Fibroblast of gingiva (primary cell): ENCODE results near the gene APEH.
"Not testable (repeated sequence)": the region's sequence is repeated elsewhere in the genome, so short reads cannot be mapped to it uniquely, and the experiment has no call there.

Experiments used
- DNase-seq: peaks from one replicate; pipeline ENCODE4 v3.0.0-alpha.2; 2011; ENCODE audit warnings: low read depth

Gene APEH

DNA sequence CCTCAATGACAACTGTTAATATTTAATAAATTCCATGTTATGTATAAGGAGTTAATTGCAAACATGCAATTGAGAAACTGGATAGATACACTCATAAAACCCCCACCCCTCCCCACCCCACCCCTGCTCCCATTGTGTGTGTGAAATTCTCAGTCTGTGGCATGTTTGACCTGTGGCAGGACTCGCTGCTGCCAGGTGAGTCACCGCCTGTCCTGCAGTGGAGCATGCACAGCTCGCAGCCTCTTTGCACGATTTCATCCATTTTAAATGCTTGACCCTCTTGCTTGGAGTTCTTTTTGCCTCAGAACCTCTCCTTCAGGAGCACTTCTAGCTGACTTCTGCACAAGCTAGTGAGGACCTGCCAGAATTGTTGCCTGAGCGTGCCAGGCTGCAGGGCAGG is 5.3 kb upstream of the APEH start:
- DNase-seq = no peak

DNA sequence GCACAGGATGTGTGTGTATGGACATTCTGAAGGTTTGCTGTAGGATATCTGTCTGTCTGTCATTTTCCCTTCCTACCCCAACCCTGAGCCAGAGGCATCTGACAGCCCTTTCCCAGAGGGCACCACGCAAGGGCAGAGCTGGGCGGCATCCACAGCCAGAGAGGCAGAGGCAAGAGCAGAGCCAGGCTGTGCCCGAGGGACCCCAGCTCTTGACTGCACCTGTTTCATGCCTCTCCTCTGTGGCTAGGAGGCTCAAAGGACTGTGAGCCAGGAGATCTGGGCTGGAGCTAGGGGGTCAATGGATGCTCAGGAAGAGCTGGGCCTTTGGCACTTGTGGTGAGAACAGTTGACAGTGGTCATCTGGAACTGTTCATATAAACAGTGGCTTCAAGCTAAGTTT is 4.8 kb upstream of the APEH start:
- DNase-seq = no peak

DNA sequence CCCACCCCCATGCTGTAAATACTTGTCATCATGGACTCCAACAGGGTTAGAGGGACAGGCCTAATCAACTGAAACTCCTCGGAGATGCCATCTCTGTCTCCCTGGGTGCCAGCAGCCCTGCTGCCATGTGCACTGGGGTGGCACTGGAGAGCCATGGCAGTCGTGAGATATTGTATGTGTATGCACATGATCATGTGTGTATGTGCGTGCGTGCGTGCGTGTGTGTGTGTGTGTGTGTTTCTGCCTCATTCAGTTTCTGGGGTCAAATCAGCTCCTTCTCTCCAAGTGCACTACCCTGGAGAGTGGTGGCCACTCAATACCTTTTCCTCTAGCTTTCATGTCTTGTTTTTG is 3.2 kb upstream of the APEH start:
- DNase-seq = no peak

DNA sequence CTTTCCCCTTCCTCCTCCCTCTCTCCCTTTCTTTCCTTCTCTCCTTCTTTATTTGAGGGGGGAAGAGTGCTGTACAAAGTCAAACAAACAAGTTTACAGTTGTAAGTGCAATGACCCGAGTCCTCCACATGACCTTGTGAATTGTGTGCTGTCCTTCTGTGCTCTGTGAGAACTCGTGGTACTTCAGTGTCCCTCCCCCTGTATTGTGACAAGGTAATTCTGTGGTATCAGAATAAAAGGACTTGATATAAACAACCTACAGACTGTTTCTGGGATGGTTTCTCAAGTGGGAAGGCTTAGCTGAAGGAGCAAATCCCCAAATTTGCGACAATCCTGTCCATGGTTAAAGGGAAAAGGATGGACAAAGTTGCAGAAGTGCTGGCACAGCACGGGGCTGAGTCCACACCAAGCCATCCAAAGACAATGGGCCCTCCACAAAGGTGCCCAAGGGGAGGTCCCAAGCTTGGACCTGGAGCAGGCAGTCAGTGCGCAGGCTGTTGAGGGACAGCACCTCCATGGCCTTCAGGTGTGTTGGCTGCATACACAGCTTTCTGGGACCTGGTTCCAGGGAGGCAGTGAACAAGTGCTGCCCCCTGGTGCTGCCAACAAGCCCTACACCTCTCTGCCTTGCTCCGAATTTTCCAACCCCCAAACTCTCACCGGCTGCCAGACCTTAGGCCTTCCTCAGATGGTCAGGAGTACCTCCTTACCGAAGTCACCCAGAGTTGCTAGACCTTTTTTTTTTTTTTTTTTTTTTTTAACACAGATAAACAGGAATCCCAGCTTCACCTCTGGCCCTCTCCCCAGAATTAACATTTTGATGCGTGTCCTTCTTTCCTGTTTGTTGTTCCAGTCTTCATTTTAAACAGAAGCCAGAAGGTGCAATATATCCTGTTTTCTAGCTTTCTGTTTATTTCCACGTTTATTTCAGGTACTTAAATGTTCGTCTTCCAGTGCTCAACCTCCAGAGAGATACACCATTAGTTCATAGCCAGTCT is 2.6 kb upstream of the APEH start:
- peak; percentile 30 for DNase-seq

DNA sequence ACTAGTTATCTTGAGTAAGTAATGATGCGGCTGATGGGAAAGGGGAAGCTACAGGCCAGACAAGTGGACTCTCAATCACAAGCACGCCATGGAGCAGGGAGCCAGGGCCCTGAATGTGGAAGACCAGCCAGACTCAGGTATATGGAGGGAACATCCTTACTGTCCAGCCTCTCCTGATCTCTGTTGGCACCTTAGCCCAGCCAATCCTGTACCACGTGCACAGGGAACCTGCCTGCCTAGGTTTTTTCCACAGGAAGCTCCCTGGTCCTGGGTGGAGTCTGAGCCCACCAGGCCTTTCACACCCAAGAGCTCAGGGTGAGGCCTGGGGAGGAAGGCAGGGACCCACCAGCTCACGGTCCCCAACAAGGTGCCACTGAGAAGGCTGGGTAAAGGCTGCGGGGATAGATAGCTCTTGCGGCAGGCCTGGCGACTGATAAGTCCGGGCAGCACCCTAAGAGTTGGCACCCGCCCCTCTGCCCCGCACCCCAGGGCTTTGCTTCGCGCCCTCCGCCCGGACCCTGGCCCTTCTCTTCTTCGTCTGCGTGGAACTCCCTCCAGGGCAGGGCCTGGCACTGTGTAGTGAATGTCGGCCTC is 933 bp upstream of the APEH start:
- DNase-seq = no peak

DNA sequence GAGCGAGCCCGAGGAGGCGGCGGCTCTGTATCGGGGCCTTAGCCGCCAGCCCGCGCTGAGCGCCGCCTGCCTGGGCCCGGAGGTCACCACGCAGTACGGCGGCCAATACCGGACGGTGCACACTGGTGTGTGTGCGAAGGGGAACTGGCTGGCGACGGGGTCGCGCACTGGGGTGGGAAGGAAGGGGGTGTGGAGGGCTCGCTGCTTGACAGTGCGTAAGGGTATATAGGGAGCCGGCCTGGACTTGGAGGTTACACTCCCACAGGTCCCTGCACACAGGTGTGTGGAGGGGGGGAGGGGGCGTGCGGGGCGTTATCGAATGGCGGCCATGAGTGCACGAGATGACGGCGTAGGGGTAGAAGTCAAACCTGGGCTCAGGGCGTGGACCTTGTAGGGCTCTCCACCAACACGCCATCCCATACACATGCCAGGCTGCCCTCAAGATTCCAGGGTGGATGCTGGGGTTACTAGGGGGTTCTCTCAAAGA is 389 bp downstream of the APEH start:
- DNase-seq = no peak

DNA sequence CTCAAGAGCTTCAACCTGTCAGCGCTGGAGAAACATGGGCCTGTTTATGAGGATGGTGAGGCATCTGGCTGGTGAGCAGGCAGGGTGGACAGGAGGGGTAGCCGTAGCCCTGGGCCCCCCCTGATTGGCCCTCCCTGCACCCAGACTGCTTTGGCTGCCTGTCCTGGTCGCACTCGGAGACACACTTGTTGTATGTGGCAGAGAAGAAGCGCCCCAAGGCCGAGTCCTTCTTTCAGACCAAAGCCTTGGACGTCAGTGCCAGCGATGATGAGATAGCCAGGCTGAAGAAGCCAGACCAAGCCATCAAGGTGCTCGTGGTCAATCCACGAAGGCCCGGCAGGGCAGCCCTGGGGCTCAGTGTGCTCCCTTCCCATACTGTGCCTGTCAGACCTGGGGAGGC is 1.8 kb downstream of the APEH start:
- no peak for DNase-seq

DNA sequence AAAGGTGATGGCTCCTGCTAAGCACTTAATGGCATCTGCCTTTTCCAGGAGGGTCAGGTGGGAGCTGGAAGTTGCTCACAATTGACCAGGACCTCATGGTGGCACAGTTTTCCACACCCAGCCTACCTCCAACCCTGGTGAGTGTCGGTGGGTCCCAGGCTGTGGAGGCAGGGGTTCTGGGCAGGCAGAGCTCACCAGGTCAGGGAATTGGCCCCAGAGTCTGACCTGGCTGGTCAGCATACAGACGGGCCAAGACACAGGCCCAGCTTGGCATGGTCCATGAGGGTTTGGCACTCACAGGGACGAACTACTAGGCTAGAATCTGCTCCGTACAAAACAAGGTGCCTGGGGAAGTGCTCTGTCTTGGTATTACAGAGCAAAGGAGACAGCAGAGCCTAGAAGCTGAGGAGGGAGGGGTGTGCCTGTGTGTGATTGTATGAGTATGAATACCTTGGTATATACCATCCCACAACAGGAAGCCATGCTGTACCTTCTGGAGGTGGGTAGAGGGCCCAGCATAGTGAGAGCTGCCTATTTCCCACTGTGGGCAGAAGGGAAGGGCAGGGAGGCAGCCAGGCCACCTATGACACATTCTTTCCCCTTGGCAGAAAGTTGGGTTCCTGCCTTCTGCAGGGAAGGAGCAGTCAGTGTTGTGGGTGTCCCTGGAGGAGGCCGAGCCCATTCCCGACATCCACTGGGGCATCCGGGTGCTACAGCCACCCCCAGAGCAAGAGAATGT is 6.5 kb downstream of the APEH start:
- no peak for DNase-seq

DNA sequence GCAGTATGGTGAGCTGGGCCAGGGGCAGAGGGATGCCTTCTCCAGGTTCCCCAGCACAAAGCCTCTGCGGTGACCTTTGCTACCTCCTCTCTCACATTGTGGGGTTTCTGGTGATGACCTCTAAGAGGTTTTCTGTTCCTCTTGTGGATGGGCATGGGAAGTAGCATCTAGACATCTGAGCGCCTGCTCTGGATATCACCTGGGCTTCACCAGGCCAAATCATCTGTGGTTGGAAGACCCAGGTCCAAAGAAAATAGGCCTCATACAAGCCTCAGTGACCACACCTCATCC is 7.0 kb downstream of the APEH start:
- DNase-seq = no peak

DNA sequence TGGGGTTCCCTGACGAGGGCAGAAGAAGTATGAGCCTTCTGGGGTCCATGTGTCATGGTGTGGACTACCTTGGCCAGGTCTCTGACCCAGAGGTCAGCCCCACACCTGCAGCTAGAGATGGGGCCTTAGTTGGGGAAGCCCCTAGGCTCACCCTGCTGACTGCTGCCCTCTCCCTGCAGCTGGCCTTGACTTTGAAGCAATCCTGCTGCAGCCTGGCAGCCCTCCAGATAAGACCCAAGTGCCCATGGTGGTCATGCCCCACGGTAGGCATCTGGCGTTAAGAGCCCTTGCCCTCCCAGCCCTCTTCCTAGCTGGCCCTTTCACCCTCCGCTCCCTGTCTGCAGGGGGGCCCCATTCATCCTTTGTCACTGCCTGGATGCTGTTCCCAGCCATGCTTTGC is 7.4 kb downstream of the APEH start:
- no peak for DNase-seq

DNA sequence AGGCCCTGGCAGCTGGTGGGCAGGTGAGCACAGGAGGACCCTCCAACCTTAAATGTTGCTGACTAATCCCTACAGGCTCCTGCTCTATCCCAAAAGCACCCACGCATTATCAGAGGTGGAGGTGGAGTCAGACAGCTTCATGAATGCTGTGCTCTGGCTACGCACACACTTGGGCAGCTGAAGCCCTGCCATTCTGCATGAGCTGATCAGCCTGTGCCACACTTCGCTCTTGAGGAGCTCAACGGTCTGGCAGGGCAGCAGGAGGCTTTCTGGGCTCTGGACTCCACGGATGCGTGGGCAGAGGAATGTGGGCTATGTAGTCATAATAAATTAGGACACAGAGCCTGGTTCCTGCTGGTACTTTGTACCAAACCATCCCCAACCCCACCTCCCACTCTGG is 9.0 kb downstream of the APEH start:
- DNase-seq = no peak

DNA sequence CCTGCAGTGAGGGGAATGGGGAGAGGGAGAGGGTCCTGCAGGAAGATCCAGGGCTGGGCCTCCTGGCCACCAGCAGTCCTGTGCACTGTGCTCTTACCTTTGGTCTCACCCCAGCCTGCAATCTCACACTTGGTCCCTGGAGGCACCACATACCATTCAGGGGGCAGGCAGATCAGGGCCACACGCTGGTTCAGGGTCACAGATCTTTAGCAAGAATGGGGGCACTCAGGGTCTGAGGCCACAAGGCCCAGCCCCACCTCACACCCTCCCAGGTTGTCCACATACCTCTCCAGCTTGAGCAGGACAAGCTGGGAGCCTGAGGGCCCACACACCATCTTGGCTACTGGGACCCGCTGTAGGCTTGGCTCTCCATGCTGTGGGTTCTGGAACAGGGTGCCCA is 10.3 kb downstream of the APEH start:
- DNase-seq = not testable (repeated sequence)

DNA sequence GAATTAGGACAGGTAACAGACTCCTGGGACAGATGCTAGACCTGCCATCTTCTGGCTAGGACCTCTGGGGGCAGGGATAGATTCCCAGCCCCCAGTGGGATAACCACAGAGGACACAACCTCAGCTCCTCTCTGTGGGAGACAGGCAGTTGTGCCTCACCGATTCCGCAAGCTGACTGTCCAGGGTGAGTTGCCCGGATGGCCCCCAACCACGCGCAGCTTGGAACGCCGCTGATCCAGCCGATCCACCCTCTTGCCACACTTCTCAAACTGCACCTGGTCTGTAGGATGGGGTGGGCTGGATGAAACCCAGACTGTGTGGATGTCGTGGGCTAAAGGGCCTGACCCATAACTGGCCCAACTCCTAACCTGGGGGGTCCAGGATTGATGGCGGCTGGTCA is 11.0 kb downstream of the APEH start:
- not testable (repeated sequence) for DNase-seq

DNA sequence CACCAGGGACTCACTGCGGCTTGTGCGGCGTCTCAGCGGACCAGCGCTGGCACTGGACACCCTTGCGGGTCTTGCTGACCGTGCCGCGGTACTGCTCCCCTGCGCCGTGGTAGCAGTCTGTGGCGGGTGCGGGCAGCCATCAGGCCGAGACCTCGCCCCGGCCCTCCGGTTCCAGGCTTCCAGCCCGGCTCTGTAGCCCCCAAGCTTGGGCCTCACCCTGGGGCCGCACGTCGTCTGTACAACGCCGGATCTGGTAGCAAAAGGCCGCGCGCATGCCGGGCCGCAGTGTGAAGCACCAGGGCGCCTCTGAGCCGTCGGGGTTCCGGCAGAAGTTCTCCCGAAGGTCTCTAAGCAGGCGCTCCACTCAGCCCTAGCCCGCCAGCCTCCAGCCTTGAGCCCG is 11.7 kb downstream of the APEH start:
- not testable (repeated sequence) for DNase-seq

DNA sequence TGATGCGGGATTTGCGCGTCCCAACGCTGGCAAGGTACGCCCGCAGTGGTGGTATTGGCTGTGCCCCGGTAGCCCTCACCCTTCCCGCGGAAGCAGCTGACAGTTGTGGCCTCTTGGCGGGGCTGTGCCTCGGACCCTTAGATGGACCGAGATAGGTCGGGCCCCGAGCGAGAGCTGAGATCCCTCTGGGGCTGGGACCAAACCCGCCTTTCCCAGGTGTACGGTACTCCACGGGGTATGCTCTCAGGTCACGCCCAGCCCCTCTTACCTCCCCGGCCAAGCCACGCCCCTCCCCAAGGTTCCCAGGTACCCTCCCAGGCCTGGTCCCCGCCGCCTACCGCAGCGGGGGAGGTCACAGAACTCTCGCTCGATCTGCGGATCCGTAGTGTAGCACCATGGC is 12.2 kb downstream of the APEH start:
- not testable (repeated sequence) for DNase-seq

DNA sequence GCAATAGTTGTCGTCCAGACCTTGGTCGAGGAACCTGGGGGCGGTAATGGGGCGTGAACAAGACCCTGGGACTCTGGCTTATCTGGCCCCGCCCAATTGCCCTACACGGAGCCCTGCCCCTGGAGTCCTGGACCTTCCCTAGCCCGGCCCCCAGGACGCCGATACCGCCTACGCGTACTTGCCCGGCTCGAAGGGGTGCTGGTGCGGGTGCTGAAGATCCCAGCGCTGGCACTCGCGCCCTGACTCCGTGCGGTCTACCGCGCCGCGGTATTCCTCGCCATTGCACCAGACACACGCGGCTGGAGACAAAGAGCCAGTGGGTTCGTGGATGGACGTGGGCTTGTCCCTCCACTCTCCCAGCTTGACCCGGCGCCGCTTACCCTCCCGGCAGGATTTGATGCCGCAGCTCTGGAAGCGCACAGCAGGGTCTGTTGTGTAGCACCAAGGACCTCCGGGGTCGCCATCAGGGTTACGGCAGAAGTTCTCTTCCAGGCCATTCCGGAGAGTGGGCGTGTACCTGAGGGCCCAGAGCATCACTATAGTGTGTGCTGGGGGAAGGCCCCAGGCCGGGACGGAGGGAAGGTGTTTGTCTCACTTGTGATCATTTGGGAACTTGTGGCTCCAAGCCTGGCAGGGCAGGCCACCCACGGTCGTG is 12.7 kb downstream of the APEH start:
- DNase-seq = peak; percentile 40

DNA sequence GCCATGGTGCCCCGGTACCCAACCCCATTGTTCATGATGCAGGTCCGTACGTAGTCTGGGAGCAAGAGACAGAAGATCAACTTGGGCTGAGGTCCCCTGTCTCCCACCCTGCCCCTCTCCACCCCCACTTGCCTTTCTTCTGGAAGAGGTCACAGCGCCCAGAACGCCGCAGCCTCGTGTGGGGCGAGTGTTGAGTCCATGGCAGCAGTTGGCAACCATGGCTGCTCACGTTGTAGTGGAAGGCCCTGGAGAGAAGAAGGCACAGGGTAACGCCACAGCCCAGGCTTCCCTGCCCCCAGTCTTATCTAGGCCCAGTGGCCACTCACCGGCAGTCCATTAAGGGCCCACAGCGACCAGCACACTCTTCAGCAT is 13.3 kb downstream of the APEH start:
- not testable (repeated sequence) for DNase-seq

DNA sequence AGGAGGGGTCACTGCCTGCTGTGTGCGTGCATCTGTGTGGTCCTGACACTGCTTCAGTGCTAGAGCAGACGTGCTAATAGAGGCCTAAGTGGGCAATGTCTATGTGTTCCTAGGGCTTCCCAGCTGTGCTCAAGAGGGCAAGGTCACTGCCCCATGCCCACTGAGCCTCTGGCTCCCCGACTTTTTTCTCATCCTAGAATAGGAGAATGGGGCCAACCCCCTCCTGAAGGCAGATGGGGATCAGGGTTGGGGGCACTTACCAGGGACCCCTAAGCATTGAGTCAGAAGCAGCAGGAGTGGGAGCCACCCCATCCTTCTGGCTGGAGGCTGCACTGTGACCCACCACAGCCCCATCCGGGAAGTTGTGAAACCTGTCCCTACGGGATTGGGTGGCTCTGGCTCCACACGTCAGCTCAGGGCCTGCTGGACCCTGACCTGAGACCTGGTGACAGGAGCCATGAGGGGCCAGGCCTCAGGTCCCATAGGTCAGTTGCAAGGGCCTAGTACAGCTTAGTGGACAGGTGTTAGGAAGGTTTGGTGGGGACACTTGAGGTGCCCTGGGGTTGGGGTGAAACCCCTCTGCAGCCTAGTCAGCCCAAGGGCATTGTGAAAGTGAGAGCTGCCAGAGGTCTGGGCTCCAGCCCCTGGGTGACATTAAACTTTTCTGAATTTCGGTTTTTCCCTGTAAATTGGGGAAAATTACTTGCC is 14.3 kb downstream of the APEH start:
- not testable (repeated sequence) for DNase-seq

DNA sequence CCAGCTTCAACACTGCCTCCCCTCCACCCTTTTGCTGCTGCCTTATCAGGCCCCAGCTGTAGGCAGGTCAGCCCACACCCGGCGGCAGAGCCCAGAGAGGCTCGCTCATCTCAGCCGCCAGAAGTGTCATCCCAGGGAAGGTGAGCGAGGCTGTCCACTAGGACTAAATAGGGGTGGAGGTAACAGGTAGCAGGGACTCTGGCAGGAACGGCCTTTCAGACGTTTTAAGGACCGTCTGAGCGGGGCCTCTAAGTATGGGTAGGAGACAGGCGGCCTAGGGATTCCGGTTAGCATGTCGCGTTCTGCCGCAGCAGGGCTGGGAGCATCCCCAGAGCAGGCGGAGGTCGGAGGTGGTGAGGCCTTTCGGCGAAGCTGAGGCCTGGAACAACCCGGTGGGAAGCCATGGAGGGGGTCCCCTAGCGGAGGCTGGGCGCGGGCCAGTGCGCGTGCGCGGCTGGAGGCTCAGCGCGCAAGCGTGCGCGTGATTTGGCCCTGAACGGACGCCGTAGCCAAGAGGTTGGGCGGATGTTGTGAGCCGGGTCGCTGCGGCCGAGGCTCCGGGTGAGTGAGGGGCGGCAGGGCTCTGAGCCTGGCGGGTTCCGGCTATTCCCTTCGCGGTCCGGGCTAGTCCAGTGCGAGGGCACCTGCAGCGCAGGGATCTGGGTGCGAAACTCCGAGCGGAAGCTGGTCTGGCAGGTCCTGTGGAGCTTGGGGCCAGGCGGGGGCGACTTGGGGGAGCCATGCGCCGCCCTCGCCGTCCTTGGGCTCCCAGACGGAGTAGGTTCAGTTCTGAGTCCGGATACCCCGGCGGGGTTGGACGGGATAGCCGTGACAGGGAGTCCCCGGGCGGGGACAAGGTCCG is 15.1 kb downstream of the APEH start, which contains the start of the genes MST1 and RNF123:
Gene MST1, minus strand, starts transcription at position 429 of the 862 bp plus-strand sequence. CDS start 783 bp downstream, outside the sequence.
Gene RNF123, plus strand, starts transcription at position 512 of the 862 bp plus-strand sequence. CDS start 1,609 bp downstream, outside the sequence.
- DNase-seq = peak; percentile 89

DNA sequence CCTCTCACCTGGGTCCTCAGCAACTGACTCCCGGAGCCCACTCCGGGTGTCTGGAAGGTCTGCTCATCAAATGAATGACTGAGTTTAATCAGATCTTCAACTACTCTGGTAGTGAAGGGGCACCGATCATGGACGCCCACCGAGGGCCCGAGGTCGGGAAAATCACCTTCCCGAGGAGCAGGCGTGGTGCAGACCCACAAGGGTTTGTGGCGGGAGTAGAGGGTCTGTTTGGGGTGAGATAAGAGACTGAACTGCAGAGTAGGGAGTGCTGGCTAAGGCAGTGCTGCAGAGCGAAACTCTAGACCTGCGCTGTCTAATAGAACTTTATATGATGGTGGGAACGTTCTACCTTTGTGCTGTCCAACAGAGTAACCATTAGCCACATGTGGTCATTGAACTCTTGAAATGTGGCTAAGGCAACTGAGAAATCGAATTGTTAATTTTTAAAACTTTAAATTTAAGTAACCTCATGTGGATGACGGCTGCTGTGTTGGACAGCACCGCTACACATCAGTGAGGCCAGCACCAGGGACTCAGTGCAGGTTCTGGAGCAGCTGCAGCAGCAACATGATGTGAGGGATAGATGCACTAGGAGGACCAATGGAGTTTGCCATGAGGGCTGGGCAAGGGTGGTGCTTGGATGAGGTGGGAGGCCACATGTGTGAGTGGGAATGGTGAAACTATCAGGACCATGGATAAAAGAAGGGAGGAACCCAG is 15.9 kb downstream of the APEH start:
- DNase-seq = not testable (repeated sequence)
